ENCODE data around the gene OR2S2. TPM values are rescaled to one million over a fixed set of nuclear protein-coding genes. Genes with fewer than 3 reads are reported as not detected.

Gene OR2S2
- total RNA-seq, 1 donor from 2014 or later: not detected

DNA sequence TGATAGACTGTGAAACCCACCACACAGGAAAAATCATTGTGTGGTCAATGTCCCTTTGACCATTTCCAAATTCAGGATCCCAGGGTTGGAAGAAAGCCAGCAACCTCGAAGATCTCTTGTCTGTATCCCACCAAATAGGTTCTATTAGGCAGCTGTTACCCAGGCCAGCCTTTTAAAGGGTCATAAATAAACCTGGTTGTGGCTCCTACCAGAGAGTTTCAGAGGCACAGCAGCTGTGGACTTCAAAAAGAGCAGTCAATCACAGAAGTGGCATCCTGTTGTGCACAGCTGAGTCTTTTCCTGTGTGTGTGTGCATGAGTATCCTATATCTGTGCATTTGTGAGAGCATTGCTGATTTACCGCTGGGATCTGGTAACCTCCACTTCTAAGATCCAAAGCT, 23.7 kb upstream of the OR2S2 start:
- no peak for DNase-seq (ENCODE audit: low spot score in 2 of 2)
- intact Hi-C loops (cut with DNase I): no loop called here
- no peak overlapping the region for H3K27ac ChIP-seq
- TF ChIP-seq, protein P1, sequence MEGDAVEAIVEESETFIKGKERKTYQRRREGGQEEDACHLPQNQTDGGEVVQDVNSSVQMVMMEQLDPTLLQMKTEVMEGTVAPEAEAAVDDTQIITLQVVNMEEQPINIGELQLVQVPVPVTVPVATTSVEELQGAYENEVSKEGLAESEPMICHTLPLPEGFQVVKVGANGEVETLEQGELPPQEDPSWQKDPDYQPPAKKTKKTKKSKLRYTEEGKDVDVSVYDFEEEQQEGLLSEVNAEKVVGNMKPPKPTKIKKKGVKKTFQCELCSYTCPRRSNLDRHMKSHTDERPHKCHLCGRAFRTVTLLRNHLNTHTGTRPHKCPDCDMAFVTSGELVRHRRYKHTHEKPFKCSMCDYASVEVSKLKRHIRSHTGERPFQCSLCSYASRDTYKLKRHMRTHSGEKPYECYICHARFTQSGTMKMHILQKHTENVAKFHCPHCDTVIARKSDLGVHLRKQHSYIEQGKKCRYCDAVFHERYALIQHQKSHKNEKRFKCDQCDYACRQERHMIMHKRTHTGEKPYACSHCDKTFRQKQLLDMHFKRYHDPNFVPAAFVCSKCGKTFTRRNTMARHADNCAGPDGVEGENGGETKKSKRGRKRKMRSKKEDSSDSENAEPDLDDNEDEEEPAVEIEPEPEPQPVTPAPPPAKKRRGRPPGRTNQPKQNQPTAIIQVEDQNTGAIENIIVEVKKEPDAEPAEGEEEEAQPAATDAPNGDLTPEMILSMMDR (IDR thresholded peaks at IDR 0.05): no peak
- H3K27me3 ChIP-seq: no peaks in the 10 kb centered on the region
- no peaks in the 10 kb centered on the region for H3K36me3 ChIP-seq
- H3K9me3 ChIP-seq: no peaks in the 10 kb centered on the region
- H3K4me1 ChIP-seq: no peaks in the 10 kb centered on the region
- no peak overlapping the region for H3K4me3 ChIP-seq

DNA sequence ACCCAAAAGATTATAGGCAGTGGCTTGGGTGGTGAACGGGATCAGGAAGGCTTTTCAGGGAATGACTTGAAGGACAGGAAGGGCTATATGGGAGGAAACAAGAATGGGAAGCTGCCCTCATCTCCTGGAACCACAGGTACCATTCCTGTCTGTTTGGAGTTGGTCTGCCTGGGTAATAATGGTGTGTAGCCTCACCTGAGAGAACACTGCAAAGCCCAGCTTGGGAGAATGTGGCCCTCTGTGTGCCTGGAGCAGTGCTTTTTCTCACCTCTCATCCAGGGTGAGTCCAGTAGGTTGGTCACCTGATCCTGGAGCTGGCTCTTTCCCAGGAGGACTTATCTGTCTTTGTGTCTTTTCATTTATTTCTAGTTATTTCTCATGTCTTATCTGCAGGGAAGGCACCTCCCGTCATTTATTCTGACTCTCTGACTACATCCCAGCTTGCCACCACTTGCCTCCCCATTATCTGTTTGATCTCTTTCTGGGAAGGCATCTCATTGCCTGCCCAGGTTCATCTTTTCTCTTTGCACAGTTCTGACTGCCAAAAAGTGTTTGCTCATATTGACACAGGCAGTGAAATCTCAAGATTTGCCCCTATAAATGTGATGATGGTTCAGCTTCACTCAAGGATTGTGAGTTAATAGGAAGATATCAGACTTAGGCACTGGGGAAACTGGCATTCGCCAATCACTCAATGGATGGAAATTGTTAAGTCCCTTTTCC, 22.5 kb upstream of the OR2S2 start:
- no peaks in the 10 kb centered on the region for H3K4me1 ChIP-seq
- TF ChIP-seq, protein P1 (IDR thresholded peaks at IDR 0.05): no peak
- no peaks in the 10 kb centered on the region for H3K9me3 ChIP-seq
- no peak overlapping the region for H3K4me3 ChIP-seq
- H3K27ac ChIP-seq: no peak overlapping the region
- no peaks in the 10 kb centered on the region for H3K36me3 ChIP-seq
- intact Hi-C loops (cut with DNase I): no loop called here
- no peak for DNase-seq (ENCODE audit: low spot score in 2 of 2)
- H3K27me3 ChIP-seq: no peaks in the 10 kb centered on the region

DNA sequence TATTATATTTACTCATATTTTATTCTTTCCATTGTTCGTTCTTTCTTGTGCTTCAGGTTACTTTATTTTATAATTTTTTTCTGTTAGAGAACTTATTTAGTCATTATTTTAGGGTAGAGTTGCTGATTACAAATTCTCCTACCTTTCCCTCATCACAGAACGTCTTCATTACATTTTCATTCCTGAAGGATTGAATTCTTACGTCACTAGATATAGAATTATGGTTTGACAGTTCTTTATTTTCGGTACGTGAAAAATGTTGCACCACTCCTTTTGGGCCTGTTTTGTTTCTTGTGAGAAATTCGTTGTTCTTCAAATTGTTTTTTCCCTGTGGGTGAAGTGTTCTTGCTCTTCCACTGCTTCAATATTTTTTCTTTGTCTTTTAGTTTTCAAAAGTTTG, 20.8 kb upstream of the OR2S2 start:
- Histone ChIP-seq H3K27ac (no peak overlapping the region), H3K36me3 (no peaks in the 10 kb centered on the region), H3K4me3 (no peak overlapping the region), H3K27me3 (no peaks in the 10 kb centered on the region), H3K4me1 (no peaks in the 10 kb centered on the region), H3K9me3 (peaks cover 0 to 7% of the 10 kb centered on the region in 2 donors)
- intact Hi-C loops (cut with DNase I): no loop called here
- DNase-seq (ENCODE audit: low spot score in 2 of 2): no peak
- TF ChIP-seq, protein P1 (IDR thresholded peaks at IDR 0.05): no peak

DNA sequence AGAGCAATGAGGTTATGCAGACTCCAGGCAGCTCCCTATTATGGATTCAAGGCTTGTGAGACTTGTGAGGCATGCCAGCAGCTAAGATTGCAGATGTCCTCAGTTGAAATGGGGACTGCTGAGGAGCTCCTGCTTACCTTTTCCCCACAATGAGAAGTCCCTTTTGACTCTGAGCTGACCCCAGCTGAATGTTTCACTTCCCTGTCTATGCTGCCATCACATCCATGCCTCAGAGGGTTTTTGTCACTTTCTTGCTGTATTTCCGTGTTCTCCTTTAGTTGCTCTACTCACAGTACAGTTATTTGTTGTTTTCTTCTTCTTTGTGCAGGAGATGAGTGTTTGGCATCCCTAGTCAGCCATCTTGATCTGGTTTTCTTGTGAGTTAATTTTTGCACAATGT, 18.8 kb upstream of the OR2S2 start:
- DNase-seq (ENCODE audit: low spot score in 2 of 2): no peak
- Histone ChIP-seq H3K27me3 (no peaks in the 10 kb centered on the region), H3K36me3 (no peaks in the 10 kb centered on the region), H3K27ac (no peak overlapping the region), H3K4me1 (no peaks in the 10 kb centered on the region), H3K9me3 (peaks cover 0 to 7% of the 10 kb centered on the region in 2 donors), H3K4me3 (no peak overlapping the region)
- TF ChIP-seq, protein P1 (IDR thresholded peaks at IDR 0.05): no peak
- intact Hi-C loops (cut with DNase I): no loop called here

DNA sequence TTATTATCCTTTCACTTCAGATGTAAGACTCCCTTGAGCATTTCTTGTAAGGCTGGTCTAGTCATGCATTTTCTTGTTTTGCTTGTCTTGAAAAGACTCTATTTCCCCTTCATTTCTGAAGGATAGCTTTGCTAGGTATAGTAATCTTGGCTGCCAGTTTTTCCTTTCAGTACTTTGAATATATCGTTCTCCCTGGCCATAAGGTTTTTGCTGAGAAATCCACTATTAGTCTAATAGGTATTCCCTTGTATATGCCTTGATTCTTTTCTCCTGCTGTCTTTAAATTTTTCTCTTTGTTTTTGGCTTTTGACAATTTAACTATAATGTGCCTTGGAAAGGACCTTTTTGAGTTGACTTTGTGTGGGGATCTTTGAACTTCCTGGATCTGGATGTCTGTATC, 16.8 kb upstream of the OR2S2 start:
- H3K4me3 ChIP-seq: no peak overlapping the region
- intact Hi-C loops (cut with DNase I): no loop called here
- peaks cover 0 to 7% of the 10 kb centered on the region in 2 donors for H3K9me3 ChIP-seq
- no peak overlapping the region for H3K27ac ChIP-seq
- H3K36me3 ChIP-seq: no peaks in the 10 kb centered on the region
- H3K27me3 ChIP-seq: no peaks in the 10 kb centered on the region
- H3K4me1 ChIP-seq: no peaks in the 10 kb centered on the region
- TF ChIP-seq, protein P1 (IDR thresholded peaks at IDR 0.05): no peak
- no peak for DNase-seq (ENCODE audit: low spot score in 2 of 2)

Data from ascending aorta (tissue), 2 donors.